Activated CD8-positive, alpha-beta T cell treated with anti-CD3 and anti-CD28 coated beads for 36 hours (primary cell): ENCODE results near the gene ARMC5. TPM values are rescaled to one million over a fixed set of nuclear protein-coding genes. Genes with fewer than 3 reads are reported as not detected.

Experiments used
- ATAC-seq: fragments of 200-7000 bp; cut with Tn5 transposase; one replicate; pipeline ENCODE4 v1.10.0; 2021; ENCODE audit warnings: mild to moderate bottlenecking, moderate library complexity
- CTCF ChIA-PET: fragments of 350-600 bp; sonication (Branson Sonifier 250); formaldehyde crosslinking; loops from one replicate; lab custom pipeline; 2021; ENCODE audit warnings: antibody characterized with exemption; lab: Charles Lee
- POLR2A ChIA-PET: fragments of 350-600 bp; sonication (Branson Sonifier 250); formaldehyde crosslinking; loops from one replicate; lab custom pipeline; 2021; ENCODE audit warnings: antibody characterized with exemption; lab: Charles Lee
- DNase-seq: peaks from one replicate; pipeline ENCODE4 v3.0.0-alpha.2; 2020
- H3K27ac Mint-ChIP-seq: one replicate; pipeline ENCODE4 v1.8.0; 2021; ENCODE audit warnings: mild to moderate bottlenecking, mixed read lengths
- H3K27me3 Mint-ChIP-seq: one replicate; pipeline ENCODE4 v1.8.0; 2021; ENCODE audit warnings: mixed read lengths
- H3K36me3 Mint-ChIP-seq: one replicate; pipeline ENCODE4 v1.8.0; 2021; ENCODE audit warnings: low read depth, mixed read lengths
- H3K4me1 Mint-ChIP-seq: one replicate; pipeline ENCODE4 v1.8.0; 2021; ENCODE audit warnings: low read depth, mixed read lengths
- H3K4me3 Mint-ChIP-seq: one replicate; pipeline ENCODE4 v1.8.0; 2021; ENCODE audit warnings: mild to moderate bottlenecking, moderate library complexity, mixed read lengths
- H3K9me3 Mint-ChIP-seq: one replicate; pipeline ENCODE4 v1.8.0; 2021; ENCODE audit warnings: mixed read lengths
- CTCF ChIP-seq: fragments of 200-600 bp; IDR thresholded peaks from one replicate; pipeline ENCODE4 v1.8.0; 2022; ENCODE audit warnings: antibody characterized with exemption, mild to moderate bottlenecking
- intact Hi-C: fragments of 100-400 bp; cut with micrococcal nuclease; formaldehyde crosslinking; loops from one replicate; pipeline ENCODE4 v1.10.0; 2022
- total RNA-seq, 2 experiments: library from RNA; stranded (reverse); gene quantifications; one replicate each; pipeline ENCODE4 v1.2.3, GENCODE V29; 2021

The ARMC5 gene
- total RNA-seq, 2 experiments from 2014 or later, result 8.2 to 10.0 TPM

GRCh38 chr16:31507929-31508705 lies 48.8 kb downstream of the ARMC5 start, which contains the start of gene RUSF1:
Gene RUSF1, minus strand, starts transcription at chr16:31508391. Its CDS starts 18 bp downstream, at chr16:31508373.
- Mint-ChIP-seq H3K27me3 (no peaks in the 10 kb centered on the region), H3K4me3 (peak within 1 kb of the TSS; percentile 98), H3K27ac (peak within 1 kb of the TSS; percentile 98), H3K9me3 (peaks cover 2% of the 10 kb centered on the region), H3K36me3 (peaks cover 7% of the 10 kb centered on the region), H3K4me1 (peaks cover 45% of the 10 kb centered on the region)
- no peak for TF ChIP-seq CTCF
- peak; percentile 93 for DNase-seq
- POLR2A ChIA-PET, result interaction anchor here (0.7 to 3.0 kb wide), 15 partner anchors 9 to 368 kb away, joined by 3 to 17 read pairs (median 4); partner anchors contain the start of genes ARMC5 and ZNF267
- ATAC-seq, result peak; percentile 87
- CTCF ChIA-PET, result interaction anchor here (0.7 to 2.9 kb wide), 4 partner anchors 48 to 350 kb away, joined by 3 to 12 read pairs (median 4); partner anchors contain the start of gene ARMC5
- intact Hi-C loops, result loop anchor here (10.0 kb wide), 1 partner anchor 207 kb away; a partner anchor contains a TSS

- Mint-ChIP-seq H3K9me3 (peaks cover 2% of the 10 kb centered on the region), H3K36me3 (peaks cover 7% of the 10 kb centered on the region), H3K27ac (peak overlapping the region; percentile 98), H3K4me1 (peaks cover 45% of the 10 kb centered on the region), H3K27me3 (no peaks in the 10 kb centered on the region), H3K4me3 (peak overlapping the region; percentile 98)
- DNase-seq (no peak), ATAC-seq (no peak)
- TF ChIP-seq CTCF, result no peak
- ChIA-PET POLR2A (interaction anchor here (0.7 to 3.0 kb wide), 12 partner anchors 10 to 368 kb away, joined by 3 to 17 read pairs (median 4); partner anchors contain the start of genes ARMC5 and ZNF267), CTCF (interaction anchor here (1.3 to 2.9 kb wide), 3 partner anchors 49 to 349 kb away, joined by 4 to 12 read pairs (median 4); partner anchors contain the start of gene ARMC5)
- intact Hi-C loops, result loop anchor here (10.0 kb wide), 1 partner anchor 206 kb away; a partner anchor contains a TSS
Measured at GRCh38 chr16:31508706-31509195, 49.5 kb downstream of the ARMC5 start.

- H3K4me1 Mint-ChIP-seq, result peaks cover 15% of the 10 kb centered on the region
- no peak overlapping the region for H3K27ac Mint-ChIP-seq
- POLR2A ChIA-PET, result no interaction called here
Measured at GRCh38 chr16:31513126-31513525, 53.8 kb downstream of the ARMC5 start.

GRCh38 chr16:31513884-31514283 lies 54.6 kb downstream of the ARMC5 start:
- Mint-ChIP-seq H3K4me1 (peaks cover 13% of the 10 kb centered on the region), H3K27ac (no peak overlapping the region), H3K9me3 (peaks cover 8% of the 10 kb centered on the region), H3K4me3 (no peak overlapping the region), H3K36me3 (peaks cover 2% of the 10 kb centered on the region), H3K27me3 (no peaks in the 10 kb centered on the region)
- intact Hi-C loops, result no loop called here
- TF ChIP-seq CTCF, result no peak
- ATAC-seq (no peak), DNase-seq (no peak)
- ChIA-PET POLR2A (no interaction called here), CTCF (no interaction called here)

More at GRCh38 chr16:31513126-31513525, 53.8 kb downstream of the ARMC5 start:
- Mint-ChIP-seq H3K27me3 (no peaks in the 10 kb centered on the region), H3K9me3 (peaks cover 8% of the 10 kb centered on the region), H3K36me3 (peaks cover 2% of the 10 kb centered on the region), H3K4me3 (no peak overlapping the region)
- CTCF ChIA-PET, result no interaction called here
- TF ChIP-seq CTCF, result no peak
- ATAC-seq (no peak), DNase-seq (no peak)
- intact Hi-C loops, result no loop called here

Other genes with a start within 250 kb of the ARMC5 start
- not detected for gene TRIM72, start 245.4 kb upstream of the ARMC5 start, total RNA-seq
- not detected for gene PYDC1, start 242.4 kb upstream of the ARMC5 start, total RNA-seq
- gene ITGAM, start 199.5 kb upstream of the ARMC5 start, total RNA-seq, result under 1 TPM; 0.88 to 0.96 TPM
- gene ITGAX, start 104.3 kb upstream of the ARMC5 start, total RNA-seq, result 1 to 10 TPM; 4.4 to 5.4 TPM
- not detected for gene ITGAD, start 66.2 kb upstream of the ARMC5 start, total RNA-seq
- not detected for gene COX6A2, start 31.1 kb upstream of the ARMC5 start, total RNA-seq
- gene ZNF843, start 16.7 kb upstream of the ARMC5 start, total RNA-seq, result not detected
- gene TGFB1I1, start 12.7 kb downstream of the ARMC5 start, total RNA-seq, result 1 to 10 TPM in 1 of 2 experiments, under 1 TPM in 1; 0.92 to 1.2 TPM
- gene SLC5A2, start 23.6 kb downstream of the ARMC5 start, total RNA-seq, result not detected
- 10 to 100 TPM; 35.8 to 36.7 TPM for gene RUSF1, start 48.9 kb downstream of the ARMC5 start, total RNA-seq
- gene AHSP, start 68.4 kb downstream of the ARMC5 start, total RNA-seq, result not detected